Smooth muscle cell (in vitro differentiated cells): ENCODE results near the gene STARD3NL. TPM values are rescaled to one million over a fixed set of nuclear protein-coding genes. Genes with fewer than 3 reads are reported as not detected.

Source experiments
- DNase-seq: peaks from one replicate; lab custom pipeline; 2025; ENCODE audit not compliant: unreplicated experiment; lab: John Stamatoyannopoulos, UW
- H2AFZ ChIP-seq: fragments of 200-600 bp; sonication (generic); 2 replicates; pipeline ENCODE4 v1.6.0; 2016; ENCODE audit warnings: antibody characterized with exemption, low read depth, mild to moderate bottlenecking
- H3F3A ChIP-seq: fragments of 200-600 bp; sonication (generic); 2 replicates; pipeline ENCODE4 v1.6.0; 2017; ENCODE audit warnings: antibody characterized with exemption, low read depth
- H3K27ac ChIP-seq: fragments of 200-600 bp; sonication (generic); 2 replicates; pipeline ENCODE4 v1.5.1; 2016; ENCODE audit warnings: low read depth, mild to moderate bottlenecking
- H3K27me3 ChIP-seq: fragments of 200-600 bp; sonication (generic); 2 replicates; pipeline ENCODE4 v1.6.1; 2016; ENCODE audit warnings: low read depth, mild to moderate bottlenecking
- H3K36me3 ChIP-seq: fragments of 200-600 bp; sonication (generic); 2 replicates; pipeline ENCODE4 v1.5.1; 2016; ENCODE audit warnings: low read depth
- H3K4me1 ChIP-seq: fragments of 200-600 bp; sonication (generic); 2 replicates; pipeline ENCODE4 v1.5.1; 2016; ENCODE audit warnings: low read depth
- H3K4me2 ChIP-seq: fragments of 200-600 bp; sonication (generic); 2 replicates; pipeline ENCODE4 v1.6.0; 2016; ENCODE audit warnings: mild to moderate bottlenecking
- H3K4me3 ChIP-seq: fragments of 200-600 bp; sonication (generic); 2 replicates; pipeline ENCODE4 v1.5.1; 2016; ENCODE audit warnings: mild to moderate bottlenecking
- H3K79me2 ChIP-seq: fragments of 200-600 bp; sonication (generic); 2 replicates; pipeline ENCODE4 v1.6.0; 2016; ENCODE audit warnings: low read depth, mild to moderate bottlenecking
- H3K9ac ChIP-seq: fragments of 200-600 bp; sonication (generic); 2 replicates; pipeline ENCODE4 v1.6.0; 2016; ENCODE audit warnings: low read depth
- H3K9me3 ChIP-seq: fragments of 200-600 bp; sonication (generic); replicated peaks from 2 replicates; pipeline ENCODE4 v1.5.1; 2016; ENCODE audit warnings: low read depth
- H4K20me1 ChIP-seq: fragments of 200-600 bp; sonication (generic); 2 replicates; pipeline ENCODE4 v1.6.0; 2016; ENCODE audit warnings: low read depth
- CTCF ChIP-seq: fragments of 200-600 bp; sonication (generic); IDR thresholded peaks from 2 replicates; pipeline ENCODE4 v1.5.1; 2017; ENCODE audit warnings: borderline replicate concordance, mild to moderate bottlenecking, antibody characterized with exemption; ENCODE audit not compliant: insufficient read depth, poor library complexity, severe bottlenecking
- WGBS: methylation state at CpG from one replicate; pipeline ENCODE4 v1.1.7; 2016; ENCODE audit warnings: low lambda C conversion rate; 5-methylcytosine and 5-hydroxymethylcytosine counted together
- polyA plus RNA-seq: library from polyadenylated mRNA; unstranded; fragments of >200 nt; fragmentation: Nextera tagmentation; extraction: Ambion mirVana; gene quantifications from 2 replicates; pipeline ENCODE4 v1.2.1, GENCODE V29; 2016
- total RNA-seq: library from RNA; depleted of rRNA; stranded (reverse); fragments of >200 nt; gene quantifications from 2 replicates; pipeline ENCODE4 v1.2.3, GENCODE V29; 2014

Gene STARD3NL
- total and polyA plus RNA-seq, 2 experiments from 2014 or later: 62.5 to 81.6 TPM

- DNase-seq: no peak
- H3K9me3 ChIP-seq: no peaks in the 10 kb centered on the region
- H3K4me2 ChIP-seq: no peak overlapping the region
- 88% methylated on average over 6 of the region's 6 CpGs for WGBS
- peaks cover 98% of the 10 kb centered on the region for H4K20me1 ChIP-seq
- H3F3A ChIP-seq: no peaks in the 10 kb centered on the region
- H2AFZ ChIP-seq: no peak overlapping the region
- H3K27ac ChIP-seq: no peak overlapping the region
- no peak overlapping the region for H3K4me3 ChIP-seq
- peaks cover 98% of the 10 kb centered on the region for H3K79me2 ChIP-seq
- H3K36me3 ChIP-seq: no peaks in the 10 kb centered on the region
- no peak overlapping the region for H3K9ac ChIP-seq
- no peak for TF ChIP-seq CTCF
- peaks cover 7% of the 10 kb centered on the region for H3K4me1 ChIP-seq
- H3K27me3 ChIP-seq: no peaks in the 10 kb centered on the region
These were observed 7.6 kb downstream of the STARD3NL start for GRCh38 chr7:38185395-38186307.

- no peak for TF ChIP-seq CTCF
- H3K9ac ChIP-seq: no peak overlapping the region
These were observed 8.7 kb downstream of the STARD3NL start for GRCh38 chr7:38186593-38187314.

GRCh38 chr7:38187794-38188440, 9.9 kb downstream of the STARD3NL start:
- no peak for DNase-seq
- Histone ChIP-seq H3K27me3 (no peaks in the 10 kb centered on the region), H3K79me2 (peaks cover 98% of the 10 kb centered on the region), H3K27ac (no peak overlapping the region), H3K4me1 (peaks cover 7% of the 10 kb centered on the region), H3K9me3 (no peaks in the 10 kb centered on the region), H3F3A (no peaks in the 10 kb centered on the region), H4K20me1 (peaks cover 98% of the 10 kb centered on the region), H2AFZ (no peak overlapping the region), H3K36me3 (no peaks in the 10 kb centered on the region), H3K9ac (no peak overlapping the region), H3K4me2 (no peak overlapping the region), H3K4me3 (no peak overlapping the region)
- no peak for TF ChIP-seq CTCF
- 86% methylated on average over 7 of the region's 7 CpGs for WGBS

More at GRCh38 chr7:38186593-38187314, 8.7 kb downstream of the STARD3NL start:
- no peaks in the 10 kb centered on the region for H3F3A ChIP-seq
- no peak overlapping the region for H3K4me3 ChIP-seq
- WGBS: 60% methylated on average over 4 of the region's 4 CpGs
- H3K27ac ChIP-seq: no peak overlapping the region
- no peak for DNase-seq
- no peaks in the 10 kb centered on the region for H3K27me3 ChIP-seq
- H3K4me2 ChIP-seq: no peak overlapping the region
- peaks cover 7% of the 10 kb centered on the region for H3K4me1 ChIP-seq
- no peak overlapping the region for H2AFZ ChIP-seq
- H4K20me1 ChIP-seq: peaks cover 98% of the 10 kb centered on the region
- H3K36me3 ChIP-seq: no peaks in the 10 kb centered on the region
- peaks cover 98% of the 10 kb centered on the region for H3K79me2 ChIP-seq
- no peaks in the 10 kb centered on the region for H3K9me3 ChIP-seq
